Muscle of arm (tissue), 12 donors: ENCODE results near the gene ORC6. TPM values are rescaled to one million over a fixed set of nuclear protein-coding genes. Genes with fewer than 3 reads are reported as not detected.

ENCODE experiments used
- DNase-seq: peaks from one replicate; pipeline ENCODE4 v3.0.0-alpha.2; 2013
- polyA plus RNA-seq, 12 donors: library from polyadenylated mRNA; unstranded; fragments of 120-200 nt; gene quantifications; one replicate each; pipeline ENCODE4 v1.2.1, GENCODE V29; 2013; ENCODE audit not compliant: insufficient read length in 12 of 12

ORC6 gene
- polyA plus RNA-seq, 12 donors = 5.9 to 28.6 (median 12.4) TPM; not detected in 1

GRCh38 chr16:46730801-46731690 is 41.6 kb downstream of the ORC6 start:
- DNase-seq = no peak

DNA sequence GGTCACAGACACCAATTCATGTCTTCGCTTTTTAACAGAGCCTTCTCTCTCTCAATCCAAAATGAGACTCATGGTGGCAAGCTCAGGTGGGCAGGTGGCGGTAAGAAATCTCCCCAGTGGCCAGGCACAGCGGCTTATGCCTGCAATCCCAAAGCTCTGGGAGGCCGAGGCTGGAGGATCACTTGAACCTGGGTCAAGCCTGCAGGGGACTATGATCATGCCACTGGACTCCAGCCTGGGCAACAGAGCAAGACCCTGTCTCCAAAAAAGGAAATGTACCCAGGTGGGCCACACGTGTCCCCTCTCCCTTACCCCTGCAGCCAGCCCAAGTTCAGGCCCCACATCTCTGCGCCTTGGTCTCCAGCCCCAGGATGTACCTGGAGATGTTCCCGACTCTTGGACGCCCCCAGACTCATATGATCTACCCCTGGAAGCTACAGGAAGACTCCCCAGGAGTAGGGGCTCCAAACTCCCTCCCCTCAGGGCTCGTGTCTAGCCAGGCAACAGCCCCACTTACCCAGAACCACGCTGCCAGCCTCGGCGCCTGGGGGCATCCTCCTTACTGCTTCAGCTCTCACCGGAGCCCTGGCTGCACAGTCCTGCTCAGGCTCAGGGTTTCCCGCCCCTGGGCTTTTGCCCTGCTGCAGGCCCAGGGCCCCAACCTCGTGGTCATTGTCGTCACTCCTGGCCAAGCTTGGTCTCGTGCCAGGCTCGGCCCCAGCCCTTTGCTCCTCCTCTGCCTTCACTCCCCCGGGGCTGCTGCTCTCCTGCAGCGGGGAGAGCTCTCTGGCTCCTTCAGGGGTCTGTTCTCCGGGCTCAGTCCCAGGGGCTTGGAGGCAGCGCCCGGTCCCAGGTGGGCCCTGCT is 42.5 kb downstream of the ORC6 start:
- DNase-seq = no peak

GRCh38 chr16:46732561-46732960 is 43.1 kb downstream of the ORC6 start:
- no peak for DNase-seq

DNA sequence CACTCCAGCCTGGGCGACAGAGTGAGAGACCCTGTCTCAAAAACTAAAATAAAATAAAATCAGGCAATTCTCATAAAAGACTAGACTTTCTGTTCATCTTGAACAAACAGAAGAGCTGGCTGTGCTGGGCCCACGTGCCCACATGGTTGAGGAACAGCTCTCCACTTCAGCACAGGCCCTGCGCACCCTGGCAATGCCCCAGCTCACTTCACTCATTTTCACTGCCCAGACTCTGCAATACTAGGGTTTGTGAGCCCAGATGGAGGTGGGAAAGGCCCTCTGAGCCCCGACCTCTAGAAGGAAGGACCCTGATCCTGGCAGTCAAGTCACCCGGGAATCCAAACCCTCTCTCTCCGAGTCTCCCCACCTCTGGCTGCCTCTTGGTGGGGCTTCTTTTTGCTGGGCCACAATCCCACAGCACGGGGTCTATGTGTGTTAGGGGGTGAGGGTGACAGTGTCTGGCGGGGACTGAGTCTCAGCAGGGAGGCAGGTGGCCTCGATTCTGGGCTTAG is 43.9 kb downstream of the ORC6 start:
- DNase-seq = no peak

- DNase-seq = no peak
Measured at GRCh38 chr16:46736695-46737094, 47.2 kb downstream of the ORC6 start.

- DNase-seq = no peak
Measured at GRCh38 chr16:46737621-46738214, 48.3 kb downstream of the ORC6 start.

- no peak for DNase-seq
Measured at GRCh38 chr16:46739934-46740333, 50.5 kb downstream of the ORC6 start.

GRCh38 chr16:46743232-46743719 is 53.8 kb downstream of the ORC6 start:
- DNase-seq = no peak

GRCh38 chr16:46745617-46746016 is 56.2 kb downstream of the ORC6 start:
- no peak for DNase-seq

DNA sequence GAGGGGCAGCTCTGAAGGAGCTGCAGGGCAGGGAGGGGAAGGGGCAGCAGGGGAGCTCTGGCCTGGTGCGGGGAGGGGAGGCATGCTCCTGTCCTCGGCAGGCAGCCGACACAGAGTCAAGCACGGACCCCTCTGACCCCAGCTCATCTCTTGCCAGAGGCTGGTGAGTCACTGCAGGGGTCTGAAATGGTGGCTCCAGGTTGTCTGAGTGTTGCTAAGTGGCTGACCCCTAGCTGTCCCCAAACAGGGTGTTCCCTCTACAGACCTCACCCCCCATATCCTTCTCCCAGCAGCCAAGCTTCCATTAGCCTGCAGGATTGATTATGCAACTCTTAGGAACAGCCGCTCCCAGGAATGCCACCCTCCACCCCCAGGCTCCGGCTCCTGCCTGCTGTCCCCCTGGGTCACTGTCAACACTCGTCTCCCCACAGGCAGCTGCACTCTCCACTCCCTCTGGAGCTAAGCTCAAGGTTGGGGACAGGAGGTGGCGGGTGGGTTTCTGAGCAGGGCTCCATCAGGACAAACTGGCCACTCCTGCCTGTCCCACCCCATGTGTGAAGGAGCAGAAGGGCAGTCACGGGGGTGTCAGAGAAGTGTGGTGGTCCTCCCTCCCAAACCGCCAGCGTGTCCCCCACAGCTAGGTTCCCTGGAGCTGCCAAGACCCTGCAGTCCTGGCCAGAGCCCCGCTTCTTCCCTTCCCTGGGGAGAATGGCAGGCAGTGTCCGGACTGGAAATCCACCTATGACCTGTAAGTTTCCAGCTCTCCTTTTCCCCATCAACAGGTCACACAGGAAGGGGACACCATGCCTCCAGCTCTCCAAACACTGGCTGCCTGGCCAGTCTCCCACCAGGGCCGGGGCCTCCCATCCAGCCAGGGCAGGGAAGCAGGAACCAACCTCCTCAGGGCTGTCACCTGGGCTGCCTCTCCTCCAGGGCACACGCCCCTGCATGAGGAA is 57.6 kb downstream of the ORC6 start:
- no peak for DNase-seq

Other genes with a start within 250 kb of the ORC6 start
- 10 to 100 TPM in 5 of 12 donors, 1 to 10 TPM in 6, not detected in 1; 3.0 to 15.5 (median 9.8) TPM for gene SHCBP1, start 68.3 kb upstream of the ORC6 start, polyA plus RNA-seq
- gene VPS35, start 481 bp upstream of the ORC6 start, polyA plus RNA-seq = 100 to 1,000 TPM in 2 of 12 donors, 10 to 100 TPM in 10; 66.1 to 210 (median 88.5) TPM
- 10 to 100 TPM in 9 of 12 donors, 1 to 10 TPM in 2, not detected in 1; 3.4 to 22.2 (median 12.5) TPM for gene MYLK3, start 58.7 kb downstream of the ORC6 start, polyA plus RNA-seq
- gene C16orf87, start 141.5 kb downstream of the ORC6 start, polyA plus RNA-seq = 10 to 100 TPM in 11 of 12 donors, not detected in 1; 25.3 to 39.7 (median 28.9) TPM
- 10 to 100 TPM in 11 of 12 donors, not detected in 1; 16.1 to 45.1 (median 26.2) TPM for gene GPT2, start 194.7 kb downstream of the ORC6 start, polyA plus RNA-seq